ENCODE measurements around the gene MPP3.

Gene MPP3

DNA sequence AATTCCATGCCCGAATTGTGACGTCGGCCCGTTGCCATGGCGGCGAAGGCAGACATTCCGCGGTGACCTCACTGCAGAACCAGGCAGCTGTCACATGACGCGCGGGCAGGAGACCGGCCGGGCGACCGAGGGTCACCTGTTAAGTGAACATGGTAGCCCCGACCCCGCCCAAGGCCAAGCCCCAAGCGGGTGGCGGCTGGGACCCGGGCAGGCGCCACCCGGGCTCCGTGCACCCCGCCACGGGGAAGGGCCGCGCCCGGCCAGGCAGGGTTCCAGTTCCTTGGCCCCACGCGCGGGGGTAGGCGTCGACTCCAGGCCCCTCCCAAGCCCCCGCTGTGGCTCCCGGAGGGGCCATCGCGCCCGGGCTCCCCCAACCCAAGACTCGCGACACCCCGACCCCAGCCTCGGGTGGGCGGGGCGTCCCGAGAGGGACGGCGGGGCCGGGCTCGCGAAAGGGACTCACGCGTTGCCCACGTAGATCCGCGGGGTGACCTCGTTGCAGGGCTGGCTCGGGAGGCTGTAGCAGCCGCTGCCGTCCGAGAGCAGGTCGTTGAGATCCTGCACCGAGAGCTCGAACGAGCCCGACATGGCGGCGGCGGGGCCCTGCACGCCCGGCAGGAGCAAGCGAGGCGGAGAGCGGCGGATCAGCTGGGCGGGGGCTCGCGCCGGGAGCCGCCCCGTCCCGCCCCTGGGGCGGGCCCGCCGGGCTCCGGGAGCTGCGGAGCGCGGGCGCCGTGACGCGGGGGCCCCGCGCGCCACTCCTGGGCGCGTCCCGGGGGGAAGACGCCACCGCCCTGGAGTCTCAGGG lies 54.4 kb downstream of the MPP3 start, which contains the start of gene DUSP3:
Gene DUSP3 (minus strand): TSS at position 641 of the 808 bp plus-strand sequence. CDS start 53 bp downstream, at position 588.
- peak within 1 kb of the TSS; percentile 66 for H3K27ac ChIP-seq (ENCODE audit: low read length)
- no peaks in the 10 kb centered on the region for H3K9me3 ChIP-seq (ENCODE audit: control insufficient read depth, low read depth, low read length)
- H3K9ac ChIP-seq (ENCODE audit: low read length): peak within 1 kb of the TSS; percentile 81
- peak within 1 kb of the TSS; percentile 77 for H3K4me3 ChIP-seq (ENCODE audit: low read length)
- H3K27me3 ChIP-seq (ENCODE audit: control insufficient read depth, insufficient read depth, low read length): peaks cover 22% of the 10 kb centered on the region
- no peaks in the 10 kb centered on the region for H3K4me1 ChIP-seq (ENCODE audit: control insufficient read depth, low read depth, low read length)
- H3K36me3 ChIP-seq (ENCODE audit: control insufficient read depth, low read depth, low read length): peaks cover 17% of the 10 kb centered on the region

DNA sequence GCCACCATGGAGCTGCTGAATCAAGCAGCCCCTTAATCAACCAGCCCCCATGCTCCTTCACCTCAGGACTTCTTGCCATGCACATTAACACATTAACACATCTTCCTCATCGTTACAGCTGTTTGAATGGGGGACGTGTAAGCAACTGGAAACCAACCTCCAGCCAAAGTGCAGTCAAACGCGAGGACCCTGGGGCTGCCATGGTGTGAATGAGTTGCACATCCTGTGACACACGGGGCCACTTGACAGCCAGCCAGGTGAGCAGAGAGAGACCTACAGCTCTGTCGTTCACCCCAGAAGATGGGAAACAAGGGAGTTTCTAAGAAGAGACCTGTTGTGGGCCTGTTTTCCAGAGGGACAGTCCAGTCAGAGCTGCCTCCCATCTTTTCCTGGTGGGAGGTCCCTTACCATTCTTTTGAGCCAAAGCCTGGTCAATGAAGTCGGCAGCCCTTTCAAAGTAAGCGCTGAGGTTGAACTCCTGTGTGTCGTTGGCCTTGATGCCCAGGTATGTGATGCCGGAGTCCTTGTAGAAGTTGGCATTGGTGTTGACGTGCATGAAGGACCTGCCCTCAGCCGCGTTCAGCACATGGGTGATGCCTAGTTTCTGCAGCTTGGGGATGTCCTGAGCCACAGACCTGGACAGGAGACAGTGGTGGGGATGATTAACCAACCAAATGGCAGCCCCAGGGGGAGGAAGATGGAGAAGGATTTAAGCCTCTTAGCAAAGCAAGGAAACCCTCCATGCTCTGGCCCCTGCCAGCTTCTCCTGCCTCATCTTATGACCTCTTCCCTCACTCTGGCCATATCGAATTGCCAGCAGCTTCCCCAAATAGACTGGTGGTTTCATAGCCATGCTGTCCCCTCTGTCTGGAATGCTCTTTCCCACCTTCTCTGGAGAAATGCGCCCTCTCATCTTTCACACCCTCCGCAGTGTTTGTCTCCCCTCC lies 58.4 kb downstream of the MPP3 start:
- no peak overlapping the region for H3K9ac ChIP-seq (ENCODE audit: low read length)
- no peak overlapping the region for H3K4me3 ChIP-seq (ENCODE audit: low read length)
- H3K9me3 ChIP-seq (ENCODE audit: control insufficient read depth, low read depth, low read length): no peaks in the 10 kb centered on the region
- H3K27me3 ChIP-seq (ENCODE audit: control insufficient read depth, insufficient read depth, low read length): peaks cover 5% of the 10 kb centered on the region
- no peaks in the 10 kb centered on the region for H3K4me1 ChIP-seq (ENCODE audit: control insufficient read depth, low read depth, low read length)
- H3K27ac ChIP-seq (ENCODE audit: low read length): no peak overlapping the region
- H3K36me3 ChIP-seq (ENCODE audit: control insufficient read depth, low read depth, low read length): peaks cover 36% of the 10 kb centered on the region

GRCh38 chr17:43772877-43773648 lies 59.9 kb downstream of the MPP3 start:
- Histone ChIP-seq H3K27me3 (ENCODE audit: control insufficient read depth, insufficient read depth, low read length) (no peaks in the 10 kb centered on the region), H3K4me3 (ENCODE audit: low read length) (no peak overlapping the region), H3K27ac (ENCODE audit: low read length) (no peak overlapping the region), H3K9ac (ENCODE audit: low read length) (no peak overlapping the region), H3K9me3 (ENCODE audit: control insufficient read depth, low read depth, low read length) (no peaks in the 10 kb centered on the region), H3K36me3 (ENCODE audit: control insufficient read depth, low read depth, low read length) (peaks cover 41% of the 10 kb centered on the region), H3K4me1 (ENCODE audit: control insufficient read depth, low read depth, low read length) (no peaks in the 10 kb centered on the region)

DNA sequence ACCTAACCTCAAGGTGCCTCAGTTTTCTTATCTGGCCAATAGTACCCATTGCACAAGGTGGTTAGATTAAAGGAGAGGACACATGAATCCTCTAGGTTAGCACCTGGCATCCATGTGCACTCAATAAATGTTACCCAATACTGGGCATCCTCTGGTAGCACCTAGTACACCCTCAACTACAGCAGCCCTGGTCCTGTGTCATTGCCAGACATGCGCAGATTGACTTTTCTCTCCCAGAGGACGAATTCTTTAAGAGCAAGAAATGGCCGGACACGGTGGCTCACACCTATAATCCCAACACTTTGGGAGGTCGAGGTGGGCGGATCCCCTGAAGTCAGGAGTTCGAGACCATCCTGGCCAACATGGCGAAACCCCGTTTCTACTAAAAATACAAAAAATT lies 61.5 kb downstream of the MPP3 start:
- no peaks in the 10 kb centered on the region for H3K9me3 ChIP-seq (ENCODE audit: control insufficient read depth, low read depth, low read length)
- no peak overlapping the region for H3K4me3 ChIP-seq (ENCODE audit: low read length)
- H3K4me1 ChIP-seq (ENCODE audit: control insufficient read depth, low read depth, low read length): no peaks in the 10 kb centered on the region
- H3K27me3 ChIP-seq (ENCODE audit: control insufficient read depth, insufficient read depth, low read length): no peaks in the 10 kb centered on the region
- no peak overlapping the region for H3K9ac ChIP-seq (ENCODE audit: low read length)
- peaks cover 40% of the 10 kb centered on the region for H3K36me3 ChIP-seq (ENCODE audit: control insufficient read depth, low read depth, low read length)
- H3K27ac ChIP-seq (ENCODE audit: low read length): no peak overlapping the region

DNA sequence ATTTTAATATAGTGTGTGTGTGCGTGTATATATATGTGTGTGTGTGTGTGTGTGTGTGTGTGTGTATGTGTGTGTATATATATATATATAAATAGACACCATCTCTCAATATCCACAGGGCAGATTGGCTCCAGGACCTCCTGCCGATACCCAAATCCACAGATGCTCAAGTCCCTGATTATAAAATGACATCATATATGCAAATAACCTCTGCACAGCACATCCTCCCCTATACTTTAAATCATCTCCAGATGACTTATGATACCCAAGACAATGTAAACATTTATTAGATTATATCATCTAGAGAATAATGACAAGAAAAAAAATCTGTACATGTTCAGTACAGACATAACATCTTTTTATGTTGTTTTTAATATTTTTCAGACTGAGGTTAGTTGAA lies 62.0 kb downstream of the MPP3 start:
- Histone ChIP-seq H3K36me3 (ENCODE audit: control insufficient read depth, low read depth, low read length) (peaks cover 37% of the 10 kb centered on the region), H3K27ac (ENCODE audit: low read length) (no peak overlapping the region), H3K9ac (ENCODE audit: low read length) (no peak overlapping the region), H3K9me3 (ENCODE audit: control insufficient read depth, low read depth, low read length) (no peaks in the 10 kb centered on the region), H3K4me3 (ENCODE audit: low read length) (no peak overlapping the region), H3K4me1 (ENCODE audit: control insufficient read depth, low read depth, low read length) (no peaks in the 10 kb centered on the region), H3K27me3 (ENCODE audit: control insufficient read depth, insufficient read depth, low read length) (no peaks in the 10 kb centered on the region)

- Histone ChIP-seq H3K9me3 (ENCODE audit: control insufficient read depth, low read depth, low read length) (no peaks in the 10 kb centered on the region), H3K36me3 (ENCODE audit: control insufficient read depth, low read depth, low read length) (peaks cover 32% of the 10 kb centered on the region), H3K4me1 (ENCODE audit: control insufficient read depth, low read depth, low read length) (no peaks in the 10 kb centered on the region), H3K4me3 (ENCODE audit: low read length) (no peak overlapping the region), H3K27me3 (ENCODE audit: control insufficient read depth, insufficient read depth, low read length) (no peaks in the 10 kb centered on the region), H3K9ac (ENCODE audit: low read length) (no peak overlapping the region), H3K27ac (ENCODE audit: low read length) (no peak overlapping the region)
Observed at GRCh38 chr17:43769859-43770258, 63.1 kb downstream of the MPP3 start.

DNA sequence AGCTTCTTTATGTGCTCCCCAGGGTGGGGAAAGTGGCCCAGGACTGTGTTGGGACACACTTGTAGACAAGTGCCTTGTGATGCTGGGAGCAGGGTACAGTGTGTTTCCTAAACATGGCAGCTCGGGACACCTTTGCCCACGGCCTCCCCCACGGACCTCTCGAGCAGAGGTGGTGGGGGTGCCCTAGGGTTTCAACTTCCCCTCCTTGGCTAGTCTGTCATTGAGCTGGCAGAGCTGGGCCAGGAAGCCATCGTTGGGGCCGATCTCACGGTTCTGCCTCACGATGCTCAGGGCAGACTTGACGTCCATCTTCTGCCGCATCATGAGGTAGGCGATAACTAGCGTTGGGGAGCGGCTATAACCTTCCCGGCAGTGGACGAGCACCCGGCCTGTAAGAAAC lies 63.5 kb downstream of the MPP3 start:
- H3K27me3 ChIP-seq (ENCODE audit: control insufficient read depth, insufficient read depth, low read length): no peaks in the 10 kb centered on the region
- H3K4me1 ChIP-seq (ENCODE audit: control insufficient read depth, low read depth, low read length): no peaks in the 10 kb centered on the region
- H3K36me3 ChIP-seq (ENCODE audit: control insufficient read depth, low read depth, low read length): peaks cover 29% of the 10 kb centered on the region
- no peaks in the 10 kb centered on the region for H3K9me3 ChIP-seq (ENCODE audit: control insufficient read depth, low read depth, low read length)
- no peak overlapping the region for H3K4me3 ChIP-seq (ENCODE audit: low read length)
- H3K27ac ChIP-seq (ENCODE audit: low read length): no peak overlapping the region
- H3K9ac ChIP-seq (ENCODE audit: low read length): no peak overlapping the region

GRCh38 chr17:43768943-43769342 lies 64.0 kb downstream of the MPP3 start:
- Histone ChIP-seq H3K4me3 (ENCODE audit: low read length) (no peak overlapping the region), H3K27ac (ENCODE audit: low read length) (no peak overlapping the region), H3K9me3 (ENCODE audit: control insufficient read depth, low read depth, low read length) (no peaks in the 10 kb centered on the region), H3K27me3 (ENCODE audit: control insufficient read depth, insufficient read depth, low read length) (no peaks in the 10 kb centered on the region), H3K9ac (ENCODE audit: low read length) (no peak overlapping the region), H3K4me1 (ENCODE audit: control insufficient read depth, low read depth, low read length) (no peaks in the 10 kb centered on the region), H3K36me3 (ENCODE audit: control insufficient read depth, low read depth, low read length) (peaks cover 25% of the 10 kb centered on the region)

GRCh38 chr17:43768382-43768781 lies 64.6 kb downstream of the MPP3 start:
- H3K27me3 ChIP-seq (ENCODE audit: control insufficient read depth, insufficient read depth, low read length): no peaks in the 10 kb centered on the region
- peaks cover 23% of the 10 kb centered on the region for H3K36me3 ChIP-seq (ENCODE audit: control insufficient read depth, low read depth, low read length)

DNA sequence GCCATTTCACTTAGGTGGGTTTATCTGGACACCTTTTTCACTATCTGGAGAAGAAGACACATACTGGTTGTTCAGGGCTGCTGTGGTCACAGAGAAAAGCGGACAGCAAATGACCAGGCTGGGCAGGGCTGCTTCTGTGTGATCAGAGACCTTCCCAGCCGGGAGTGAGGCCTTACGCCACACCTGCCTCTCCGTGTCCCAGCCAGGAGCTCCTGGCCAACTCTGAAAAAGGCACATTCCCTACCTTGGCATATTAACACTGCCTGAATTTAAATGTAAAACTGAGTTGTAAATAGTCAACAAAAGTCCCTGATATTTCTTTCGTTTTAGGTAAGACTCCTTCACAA lies 65.3 kb downstream of the MPP3 start:
- no peak overlapping the region for H3K27ac ChIP-seq (ENCODE audit: low read length)
- H3K4me1 ChIP-seq (ENCODE audit: control insufficient read depth, low read depth, low read length): no peaks in the 10 kb centered on the region
- no peaks in the 10 kb centered on the region for H3K27me3 ChIP-seq (ENCODE audit: control insufficient read depth, insufficient read depth, low read length)
- no peak overlapping the region for H3K4me3 ChIP-seq (ENCODE audit: low read length)
- H3K9ac ChIP-seq (ENCODE audit: low read length): no peak overlapping the region
- H3K9me3 ChIP-seq (ENCODE audit: control insufficient read depth, low read depth, low read length): no peaks in the 10 kb centered on the region
- peaks cover 16% of the 10 kb centered on the region for H3K36me3 ChIP-seq (ENCODE audit: control insufficient read depth, low read depth, low read length)

More at GRCh38 chr17:43768382-43768781, 64.6 kb downstream of the MPP3 start:
- Histone ChIP-seq H3K4me3 (ENCODE audit: low read length) (no peak overlapping the region), H3K9me3 (ENCODE audit: control insufficient read depth, low read depth, low read length) (no peaks in the 10 kb centered on the region), H3K9ac (ENCODE audit: low read length) (no peak overlapping the region), H3K4me1 (ENCODE audit: control insufficient read depth, low read depth, low read length) (no peaks in the 10 kb centered on the region), H3K27ac (ENCODE audit: low read length) (no peak overlapping the region)

DNA sequence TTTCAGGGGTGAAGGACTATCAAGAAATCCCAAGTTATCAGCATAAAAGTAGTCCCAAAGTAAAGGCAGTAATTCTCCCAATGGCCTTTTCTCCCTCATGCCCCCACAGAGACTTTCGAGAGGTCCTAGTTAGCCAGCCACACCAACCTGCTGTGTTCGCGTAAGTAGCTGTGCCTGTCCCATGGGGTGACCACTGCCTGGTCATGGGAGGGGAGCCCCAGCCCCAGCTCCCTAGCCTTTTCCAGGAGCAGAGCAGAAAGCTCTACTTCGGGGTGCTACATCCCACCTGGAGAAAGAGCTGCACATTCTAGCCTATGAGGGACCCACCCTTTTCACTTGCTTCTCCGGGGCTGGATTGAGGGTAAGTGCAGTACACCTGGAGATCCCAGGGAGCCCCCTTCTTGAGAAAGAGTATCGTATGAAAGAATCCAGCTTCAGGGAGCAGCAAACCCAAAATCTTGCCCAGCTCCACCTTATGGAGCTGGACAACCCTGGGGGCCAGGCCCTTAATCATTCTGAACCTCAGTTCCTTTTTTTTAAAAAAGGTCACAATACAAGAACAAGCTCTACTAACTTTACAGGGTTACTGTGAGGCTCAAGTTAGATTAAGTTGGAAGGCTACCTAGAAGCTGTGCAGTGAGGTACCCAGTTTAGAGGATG lies 65.8 kb downstream of the MPP3 start:
- Histone ChIP-seq H3K9me3 (ENCODE audit: control insufficient read depth, low read depth, low read length) (no peaks in the 10 kb centered on the region), H3K27ac (ENCODE audit: low read length) (no peak overlapping the region), H3K9ac (ENCODE audit: low read length) (no peak overlapping the region), H3K27me3 (ENCODE audit: control insufficient read depth, insufficient read depth, low read length) (no peaks in the 10 kb centered on the region), H3K36me3 (ENCODE audit: control insufficient read depth, low read depth, low read length) (peaks cover 13% of the 10 kb centered on the region), H3K4me1 (ENCODE audit: control insufficient read depth, low read depth, low read length) (no peaks in the 10 kb centered on the region), H3K4me3 (ENCODE audit: low read length) (no peak overlapping the region)
